ENCODE measurements around the gene CD247. TPM values are rescaled to one million over a fixed set of nuclear protein-coding genes. Genes with fewer than 3 reads are reported as not detected.

Gene CD247
- total and polyA plus RNA-seq, 2 experiments from 2014 or later, result not detected

- Histone ChIP-seq H4K20me1 (ENCODE audit: insufficient read depth, poor library complexity, severe bottlenecking) (no peaks in the 10 kb centered on the region), H2AFZ (no peak overlapping the region), H3K4me3 (no peak overlapping the region), H3K36me3 (replicated peaks; ENCODE audit: insufficient read depth, low read depth) (no peaks in the 10 kb centered on the region), H3K27ac (no peak overlapping the region), H3K4me2 (no peak overlapping the region), H3K9me2 (replicated peaks; ENCODE audit: insufficient read depth) (no peaks in the 10 kb centered on the region), H3K79me2 (peaks cover 33% of the 10 kb centered on the region), H3K27me3 (no peaks in the 10 kb centered on the region), H3K9me3 (ENCODE audit: low read depth) (no peaks in the 10 kb centered on the region), H3K4me1 (ENCODE audit: insufficient read depth) (peaks cover 6% of the 10 kb centered on the region)
- 74% methylated on average over 1 of the region's 1 CpG for WGBS (ENCODE audit: low lambda C conversion rate, missing lambda C conversion rate)
- TF ChIP-seq CTCF (IDR thresholded peaks at IDR 0.05; ENCODE audit: poor library complexity) (no peak), EZH2 (IDR thresholded peaks at IDR 0.05; ENCODE audit: borderline replicate concordance) (no peak), EZH2phosphoT487 (IDR thresholded peaks at IDR 0.05; ENCODE audit: low read depth, severe bottlenecking, unreplicated experiment) (no peak)
- DNase-seq (ENCODE audit: low spot score), result no peak
Measured at GRCh38 chr1:167546935-167547334, 28.6 kb upstream of the CD247 start.

GRCh38 chr1:167545349-167545748 lies 27.0 kb upstream of the CD247 start:
- DNase-seq (ENCODE audit: low spot score), result no peak
- WGBS (ENCODE audit: low lambda C conversion rate, missing lambda C conversion rate), result 71% methylated on average over 4 of the region's 4 CpGs
- Histone ChIP-seq H4K20me1 (ENCODE audit: insufficient read depth, poor library complexity, severe bottlenecking) (no peaks in the 10 kb centered on the region), H3K27me3 (no peaks in the 10 kb centered on the region), H3K79me2 (peaks cover 17% of the 10 kb centered on the region), H3K4me3 (no peak overlapping the region), H3K36me3 (replicated peaks; ENCODE audit: insufficient read depth, low read depth) (no peaks in the 10 kb centered on the region), H2AFZ (no peak overlapping the region), H3K9me3 (ENCODE audit: low read depth) (no peaks in the 10 kb centered on the region), H3K27ac (no peak overlapping the region), H3K9me2 (replicated peaks; ENCODE audit: insufficient read depth) (no peaks in the 10 kb centered on the region), H3K4me1 (ENCODE audit: insufficient read depth) (peaks cover 6% of the 10 kb centered on the region), H3K4me2 (no peak overlapping the region)
- no peak for TF ChIP-seq CTCF (IDR thresholded peaks at IDR 0.05; ENCODE audit: poor library complexity)
- TF ChIP-seq EZH2 (IDR thresholded peaks at IDR 0.05; ENCODE audit: borderline replicate concordance), result no peak
- TF ChIP-seq EZH2phosphoT487 (IDR thresholded peaks at IDR 0.05; ENCODE audit: low read depth, severe bottlenecking, unreplicated experiment), result no peak

GRCh38 chr1:167544447-167545093 lies 26.2 kb upstream of the CD247 start:
- H3K4me3 ChIP-seq, result no peak overlapping the region
- H3K4me2 ChIP-seq, result no peak overlapping the region
- H3K27ac ChIP-seq, result no peak overlapping the region
- no peaks in the 10 kb centered on the region for H3K9me2 ChIP-seq (replicated peaks; ENCODE audit: insufficient read depth)
- 86% methylated on average over 3 of the region's 3 CpGs for WGBS (ENCODE audit: low lambda C conversion rate, missing lambda C conversion rate)
- no peaks in the 10 kb centered on the region for H3K27me3 ChIP-seq
- DNase-seq (ENCODE audit: low spot score), result no peak
- no peaks in the 10 kb centered on the region for H3K9me3 ChIP-seq (ENCODE audit: low read depth)
- H3K36me3 ChIP-seq (replicated peaks; ENCODE audit: insufficient read depth, low read depth), result no peaks in the 10 kb centered on the region
- H2AFZ ChIP-seq, result no peak overlapping the region
- peaks cover 6% of the 10 kb centered on the region for H3K4me1 ChIP-seq (ENCODE audit: insufficient read depth)
- H4K20me1 ChIP-seq (ENCODE audit: insufficient read depth, poor library complexity, severe bottlenecking), result no peaks in the 10 kb centered on the region
- H3K79me2 ChIP-seq, result peaks cover 10% of the 10 kb centered on the region
- TF ChIP-seq EZH2 (IDR thresholded peaks at IDR 0.05; ENCODE audit: borderline replicate concordance) (no peak), CTCF (IDR thresholded peaks at IDR 0.05; ENCODE audit: poor library complexity) (no peak), EZH2phosphoT487 (IDR thresholded peaks at IDR 0.05; ENCODE audit: low read depth, severe bottlenecking, unreplicated experiment) (no peak)
